ENCODE measurements around the gene NPTN. TPM values are rescaled to one million over a fixed set of nuclear protein-coding genes. Genes with fewer than 3 reads are reported as not detected.
"Not testable (repeated sequence)": the region's sequence is repeated elsewhere in the genome, so short reads cannot be mapped to it uniquely, and the experiment has no call there.

Gene NPTN
- total RNA-seq, 1 donor from 2014 or later: 43.3 TPM

DNA sequence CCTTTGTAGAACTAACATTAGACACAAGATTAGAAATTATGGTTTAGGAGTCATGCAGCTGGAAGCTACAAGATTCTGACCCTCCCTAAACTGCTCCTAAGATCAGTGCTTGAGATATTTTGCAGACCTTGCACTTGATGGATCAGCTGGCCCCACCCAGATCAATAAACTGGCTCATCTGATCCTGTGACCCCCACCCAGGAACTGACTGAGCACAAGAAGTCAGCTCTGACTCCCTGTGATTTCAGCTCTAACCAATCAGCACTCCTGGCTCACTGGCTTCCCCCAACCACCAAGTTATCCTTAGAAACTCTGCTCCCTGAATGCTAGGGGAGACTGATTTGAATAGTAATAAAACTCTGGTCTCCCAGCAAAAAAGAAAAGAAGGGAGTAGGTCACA is 55.6 kb downstream of the NPTN start:
- H3K27me3 ChIP-seq (ENCODE audit: control insufficient read depth in 3 of 3, insufficient read depth in 3 of 3, low read length in 3 of 3); H3K27ac ChIP-seq (ENCODE audit: low read depth, low read length); H3K9me3 ChIP-seq (ENCODE audit: control insufficient read depth in 3 of 3, low read length in 3 of 3); H3K9ac ChIP-seq (ENCODE audit: low read depth in 1 of 3, low read length in 3 of 3); H3K4me3 ChIP-seq (ENCODE audit: low read length in 3 of 3); H3K4me1 ChIP-seq (ENCODE audit: control insufficient read depth in 3 of 3, insufficient read depth in 3 of 3, low read length in 3 of 3): not testable (repeated sequence)
- H3K36me3 ChIP-seq (ENCODE audit: control insufficient read depth in 3 of 3, insufficient read depth in 3 of 3, low read length in 3 of 3): peaks cover 12 to 39% (median 36%) of the 10 kb centered on the region in 3 donors

DNA sequence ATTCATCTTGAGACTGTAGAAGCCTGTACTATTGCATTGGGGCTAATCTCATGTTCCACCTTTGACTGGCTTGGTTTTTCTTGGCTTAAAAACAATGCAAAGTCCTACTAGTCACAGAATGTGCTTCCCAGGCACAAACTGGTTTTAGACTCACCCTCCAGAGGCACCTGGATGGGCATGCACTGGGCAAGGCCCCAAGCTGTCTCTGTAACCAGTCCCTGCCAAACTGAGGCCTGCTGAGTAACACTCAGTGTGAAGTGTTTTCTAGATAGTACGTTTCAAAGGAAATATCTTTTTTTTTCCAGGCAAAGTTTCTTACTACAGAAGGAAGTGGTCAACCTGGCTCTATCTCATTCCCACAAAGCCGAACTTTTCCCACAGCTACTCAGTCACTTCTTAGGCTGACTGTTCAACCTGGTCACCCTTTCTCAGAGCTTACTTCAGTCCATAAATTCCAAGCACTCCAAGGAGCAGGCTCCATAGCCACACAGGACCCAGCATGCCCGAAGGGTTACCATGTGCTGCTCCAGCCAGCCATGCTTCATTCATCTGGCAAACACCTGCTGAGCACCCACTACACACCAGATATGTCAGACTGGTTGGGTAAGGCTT is 57.4 kb downstream of the NPTN start:
- H3K4me1 ChIP-seq (ENCODE audit: control insufficient read depth in 3 of 3, insufficient read depth in 3 of 3, low read length in 3 of 3): peaks cover 0 to 6% (median 0%) of the 10 kb centered on the region in 3 donors
- H3K27me3 ChIP-seq (ENCODE audit: control insufficient read depth in 3 of 3, insufficient read depth in 3 of 3, low read length in 3 of 3): no peaks in the 10 kb centered on the region
- no peak overlapping the region for H3K4me3 ChIP-seq (ENCODE audit: low read length in 3 of 3)
- no peak overlapping the region for H3K9ac ChIP-seq (ENCODE audit: low read depth in 1 of 3, low read length in 3 of 3)
- peaks cover 17 to 46% (median 45%) of the 10 kb centered on the region in 3 donors for H3K36me3 ChIP-seq (ENCODE audit: control insufficient read depth in 3 of 3, insufficient read depth in 3 of 3, low read length in 3 of 3)
- no peaks in the 10 kb centered on the region for H3K9me3 ChIP-seq (ENCODE audit: control insufficient read depth in 3 of 3, low read length in 3 of 3)
- no peak overlapping the region for H3K27ac ChIP-seq (ENCODE audit: low read depth, low read length)

DNA sequence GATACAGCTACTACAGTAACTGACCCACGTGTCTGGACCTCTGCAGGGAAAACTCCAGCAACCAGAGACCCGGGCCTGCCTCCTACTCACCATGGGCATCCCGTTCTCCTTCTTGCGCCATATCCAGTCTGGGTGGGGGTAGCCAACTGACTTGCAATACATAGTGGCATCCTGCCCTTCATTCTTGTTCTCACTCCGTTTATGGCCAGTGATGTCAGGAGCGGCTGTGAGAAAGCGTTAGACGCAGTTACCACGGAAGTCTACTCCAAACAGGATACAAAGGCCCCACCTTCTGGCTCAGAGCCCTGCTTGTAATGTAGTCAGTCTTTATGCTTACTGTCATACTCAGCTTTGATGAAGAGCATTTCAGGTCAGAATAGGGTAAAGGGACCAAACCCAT is 59.6 kb downstream of the NPTN start:
- Histone ChIP-seq H3K4me1 (ENCODE audit: control insufficient read depth in 3 of 3, insufficient read depth in 3 of 3, low read length in 3 of 3) (peaks cover 0 to 6% (median 0%) of the 10 kb centered on the region in 3 donors), H3K27me3 (ENCODE audit: control insufficient read depth in 3 of 3, insufficient read depth in 3 of 3, low read length in 3 of 3) (no peaks in the 10 kb centered on the region), H3K36me3 (ENCODE audit: control insufficient read depth in 3 of 3, insufficient read depth in 3 of 3, low read length in 3 of 3) (peaks cover 36 to 61% (median 53%) of the 10 kb centered on the region in 3 donors), H3K9ac (ENCODE audit: low read depth in 1 of 3, low read length in 3 of 3) (no peak overlapping the region), H3K9me3 (ENCODE audit: control insufficient read depth in 3 of 3, low read length in 3 of 3) (no peaks in the 10 kb centered on the region), H3K4me3 (ENCODE audit: low read length in 3 of 3) (no peak overlapping the region), H3K27ac (ENCODE audit: low read depth, low read length) (no peak overlapping the region)

DNA sequence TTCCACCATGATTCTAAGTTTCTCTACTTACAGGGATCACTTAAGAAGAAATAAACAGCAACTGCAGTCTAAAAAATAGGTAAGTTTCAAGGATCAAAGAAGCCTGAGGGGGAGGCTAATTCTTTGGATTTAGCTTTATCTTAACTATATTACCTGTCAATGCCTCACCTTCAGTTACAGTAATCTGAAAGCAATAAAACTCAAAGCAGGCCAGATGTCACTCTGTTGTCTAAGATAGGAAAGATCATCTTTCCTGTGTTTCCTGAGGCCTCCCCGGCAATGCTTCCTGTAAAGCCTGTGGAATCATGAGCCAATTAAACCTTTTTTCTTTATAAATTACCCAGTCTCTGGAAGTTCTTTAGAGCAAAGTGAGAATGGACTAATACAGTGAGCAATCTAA is 60.2 kb downstream of the NPTN start:
- Histone ChIP-seq H3K4me1 (ENCODE audit: control insufficient read depth in 3 of 3, insufficient read depth in 3 of 3, low read length in 3 of 3) (peaks cover 0 to 6% (median 0%) of the 10 kb centered on the region in 3 donors), H3K9me3 (ENCODE audit: control insufficient read depth in 3 of 3, low read length in 3 of 3) (no peaks in the 10 kb centered on the region), H3K9ac (ENCODE audit: low read depth in 1 of 3, low read length in 3 of 3) (no peak overlapping the region), H3K27me3 (ENCODE audit: control insufficient read depth in 3 of 3, insufficient read depth in 3 of 3, low read length in 3 of 3) (no peaks in the 10 kb centered on the region), H3K27ac (ENCODE audit: low read depth, low read length) (no peak overlapping the region), H3K36me3 (ENCODE audit: control insufficient read depth in 3 of 3, insufficient read depth in 3 of 3, low read length in 3 of 3) (peaks cover 37 to 66% (median 54%) of the 10 kb centered on the region in 3 donors), H3K4me3 (ENCODE audit: low read length in 3 of 3) (no peak overlapping the region)

DNA sequence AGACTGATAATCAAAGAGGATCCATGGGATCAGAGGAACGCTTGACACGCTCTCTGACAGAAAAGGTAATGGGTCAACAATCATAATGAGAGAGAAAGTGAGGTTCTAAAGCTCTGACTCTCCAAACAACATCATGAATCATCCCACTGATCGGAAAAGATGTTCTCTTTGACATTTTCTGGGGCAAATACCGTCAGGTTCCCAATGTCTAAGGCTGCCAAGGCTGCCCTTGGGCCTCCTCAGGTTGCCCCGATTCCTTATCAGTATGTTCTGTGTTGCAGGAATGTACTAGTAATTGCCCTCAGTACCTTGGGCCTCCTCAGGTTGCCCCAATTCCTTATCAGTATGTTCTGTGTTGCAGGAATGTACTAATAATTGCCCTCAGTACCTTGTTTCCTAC is 60.9 kb downstream of the NPTN start:
- Histone ChIP-seq H3K4me1 (ENCODE audit: control insufficient read depth in 3 of 3, insufficient read depth in 3 of 3, low read length in 3 of 3) (peaks cover 0 to 6% (median 0%) of the 10 kb centered on the region in 3 donors), H3K27me3 (ENCODE audit: control insufficient read depth in 3 of 3, insufficient read depth in 3 of 3, low read length in 3 of 3) (no peaks in the 10 kb centered on the region), H3K4me3 (ENCODE audit: low read length in 3 of 3) (no peak overlapping the region), H3K27ac (ENCODE audit: low read depth, low read length) (no peak overlapping the region), H3K9ac (ENCODE audit: low read depth in 1 of 3, low read length in 3 of 3) (no peak overlapping the region), H3K36me3 (ENCODE audit: control insufficient read depth in 3 of 3, insufficient read depth in 3 of 3, low read length in 3 of 3) (peaks cover 41 to 71% (median 58%) of the 10 kb centered on the region in 3 donors), H3K9me3 (ENCODE audit: control insufficient read depth in 3 of 3, low read length in 3 of 3) (no peaks in the 10 kb centered on the region)

DNA sequence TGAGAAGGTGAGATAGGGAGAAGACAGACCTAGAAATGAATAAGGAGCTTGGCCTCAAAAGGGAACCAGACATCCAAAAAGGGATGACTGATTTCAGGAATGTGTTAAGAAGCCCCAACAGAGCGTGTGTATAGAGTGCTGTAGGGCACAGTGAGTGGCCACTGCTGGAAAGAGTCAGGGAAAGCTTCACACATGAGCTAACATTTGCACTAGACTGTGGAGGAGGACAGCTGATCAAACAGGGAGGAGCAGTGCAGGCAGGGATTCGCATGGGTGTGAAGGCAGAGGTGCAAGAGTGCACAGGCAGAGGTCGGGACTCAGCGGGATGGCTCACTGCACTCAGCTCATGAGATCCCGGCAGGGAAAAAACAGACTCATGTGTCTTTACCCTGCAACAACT is 61.8 kb downstream of the NPTN start:
- Histone ChIP-seq H3K9me3 (ENCODE audit: control insufficient read depth in 3 of 3, low read length in 3 of 3) (no peaks in the 10 kb centered on the region), H3K4me3 (ENCODE audit: low read length in 3 of 3) (no peak overlapping the region), H3K27ac (ENCODE audit: low read depth, low read length) (no peak overlapping the region), H3K9ac (ENCODE audit: low read depth in 1 of 3, low read length in 3 of 3) (no peak overlapping the region), H3K4me1 (ENCODE audit: control insufficient read depth in 3 of 3, insufficient read depth in 3 of 3, low read length in 3 of 3) (peaks cover 0 to 6% (median 0%) of the 10 kb centered on the region in 3 donors), H3K36me3 (ENCODE audit: control insufficient read depth in 3 of 3, insufficient read depth in 3 of 3, low read length in 3 of 3) (peaks cover 41 to 67% (median 61%) of the 10 kb centered on the region in 3 donors), H3K27me3 (ENCODE audit: control insufficient read depth in 3 of 3, insufficient read depth in 3 of 3, low read length in 3 of 3) (no peaks in the 10 kb centered on the region)

DNA sequence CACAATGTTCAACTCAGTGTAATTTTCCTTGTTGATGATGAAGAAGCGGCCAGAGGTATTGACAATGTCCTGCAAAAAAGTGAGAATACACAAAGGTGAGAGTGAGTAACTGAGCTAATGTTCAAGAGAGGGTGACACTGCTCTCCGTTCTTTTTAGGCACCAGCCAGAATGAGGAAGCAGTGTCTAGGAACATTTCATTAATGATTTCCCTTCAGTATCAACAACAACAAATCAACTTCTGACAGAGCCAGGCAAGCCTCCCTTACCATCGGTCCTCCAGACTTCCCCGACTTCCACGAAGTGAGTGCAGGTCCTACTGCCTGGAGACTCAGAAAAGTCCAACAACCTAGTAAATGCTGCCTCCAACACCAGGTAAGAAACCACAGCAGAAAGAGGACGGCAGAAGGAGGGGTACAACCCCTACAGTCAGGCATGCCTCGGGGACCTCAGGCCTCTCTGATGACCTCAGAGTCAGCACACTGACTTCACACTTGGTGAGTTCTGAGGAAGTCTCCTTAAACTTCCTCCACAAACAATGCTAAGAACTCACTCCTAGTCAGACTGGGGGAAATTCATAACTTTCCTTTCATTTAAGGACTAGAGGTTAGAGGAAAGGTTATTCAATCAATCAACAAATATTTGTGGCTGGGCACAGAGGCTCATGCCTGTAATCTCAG is 62.7 kb downstream of the NPTN start:
- no peak overlapping the region for H3K27ac ChIP-seq (ENCODE audit: low read depth, low read length)
- H3K4me1 ChIP-seq (ENCODE audit: control insufficient read depth in 3 of 3, insufficient read depth in 3 of 3, low read length in 3 of 3): no peaks in the 10 kb centered on the region
- H3K9ac ChIP-seq (ENCODE audit: low read depth in 1 of 3, low read length in 3 of 3): no peak overlapping the region
- H3K4me3 ChIP-seq (ENCODE audit: low read length in 3 of 3): no peak overlapping the region
- H3K27me3 ChIP-seq (ENCODE audit: control insufficient read depth in 3 of 3, insufficient read depth in 3 of 3, low read length in 3 of 3): no peaks in the 10 kb centered on the region
- H3K9me3 ChIP-seq (ENCODE audit: control insufficient read depth in 3 of 3, low read length in 3 of 3): no peaks in the 10 kb centered on the region
- peaks cover 41 to 65% (median 64%) of the 10 kb centered on the region in 3 donors for H3K36me3 ChIP-seq (ENCODE audit: control insufficient read depth in 3 of 3, insufficient read depth in 3 of 3, low read length in 3 of 3)

DNA sequence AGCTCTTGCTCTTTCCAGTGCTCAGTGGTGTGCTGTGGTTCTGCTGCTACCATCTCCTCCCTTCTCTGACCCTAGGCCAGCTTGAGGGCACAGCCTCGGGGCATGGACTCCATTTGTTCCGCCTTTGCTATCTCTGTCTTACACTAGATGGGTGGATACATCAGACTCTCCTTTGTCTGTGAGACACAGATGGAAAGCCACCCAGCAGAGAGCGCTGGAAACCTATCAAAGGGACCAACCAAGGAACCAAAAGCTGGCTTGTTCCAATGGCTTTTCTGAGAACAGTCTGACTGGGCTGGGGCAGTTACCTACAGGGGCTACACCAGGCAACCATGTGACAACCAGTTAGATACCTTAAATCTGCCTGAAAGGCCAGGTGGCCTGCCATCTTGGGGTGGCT is 63.8 kb downstream of the NPTN start:
- Histone ChIP-seq H3K36me3 (ENCODE audit: control insufficient read depth in 3 of 3, insufficient read depth in 3 of 3, low read length in 3 of 3) (peaks cover 41 to 69% (median 63%) of the 10 kb centered on the region in 3 donors), H3K4me1 (ENCODE audit: control insufficient read depth in 3 of 3, insufficient read depth in 3 of 3, low read length in 3 of 3) (peaks cover 0 to 2% (median 0%) of the 10 kb centered on the region in 3 donors), H3K9ac (ENCODE audit: low read depth in 1 of 3, low read length in 3 of 3) (no peak overlapping the region), H3K27ac (ENCODE audit: low read depth, low read length) (no peak overlapping the region), H3K4me3 (ENCODE audit: low read length in 3 of 3) (no peak overlapping the region), H3K27me3 (ENCODE audit: control insufficient read depth in 3 of 3, insufficient read depth in 3 of 3, low read length in 3 of 3) (no peaks in the 10 kb centered on the region), H3K9me3 (ENCODE audit: control insufficient read depth in 3 of 3, low read length in 3 of 3) (no peaks in the 10 kb centered on the region)

DNA sequence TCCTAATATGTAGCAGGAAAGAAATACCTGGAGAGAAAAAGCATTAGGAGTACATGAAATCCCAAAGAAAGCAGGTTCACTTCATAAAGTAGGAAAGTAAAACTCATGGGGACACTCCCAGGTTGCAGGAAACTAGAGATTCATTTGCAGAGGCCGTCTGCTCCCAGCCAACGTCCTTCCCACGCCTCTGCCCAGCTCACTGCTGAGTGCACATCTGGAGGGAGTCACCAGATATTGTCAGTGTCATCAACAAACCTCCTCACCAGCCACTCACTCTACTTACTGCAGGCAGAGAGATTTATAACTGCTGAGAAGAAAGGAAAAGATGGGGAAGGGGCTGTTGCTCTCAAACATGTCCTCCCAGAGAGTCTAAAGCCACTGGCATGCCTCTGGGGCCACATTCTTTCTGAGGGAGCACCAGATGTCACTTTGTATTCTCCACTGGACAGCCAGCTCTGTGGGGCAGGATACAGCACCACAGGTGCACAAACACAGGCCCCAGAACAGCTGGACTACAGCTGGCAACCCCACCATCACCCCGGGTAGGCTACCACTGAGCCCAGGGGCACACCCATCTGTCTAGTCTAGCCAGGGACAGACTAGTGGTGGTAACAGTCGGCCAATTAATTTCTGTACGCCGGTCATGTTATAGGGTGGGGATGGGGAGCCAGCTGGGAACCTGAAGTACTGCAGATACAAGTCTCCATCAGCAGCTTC is 64.5 kb downstream of the NPTN start:
- H3K27me3 ChIP-seq (ENCODE audit: control insufficient read depth in 3 of 3, insufficient read depth in 3 of 3, low read length in 3 of 3): no peaks in the 10 kb centered on the region
- H3K9me3 ChIP-seq (ENCODE audit: control insufficient read depth in 3 of 3, low read length in 3 of 3): no peaks in the 10 kb centered on the region

DNA sequence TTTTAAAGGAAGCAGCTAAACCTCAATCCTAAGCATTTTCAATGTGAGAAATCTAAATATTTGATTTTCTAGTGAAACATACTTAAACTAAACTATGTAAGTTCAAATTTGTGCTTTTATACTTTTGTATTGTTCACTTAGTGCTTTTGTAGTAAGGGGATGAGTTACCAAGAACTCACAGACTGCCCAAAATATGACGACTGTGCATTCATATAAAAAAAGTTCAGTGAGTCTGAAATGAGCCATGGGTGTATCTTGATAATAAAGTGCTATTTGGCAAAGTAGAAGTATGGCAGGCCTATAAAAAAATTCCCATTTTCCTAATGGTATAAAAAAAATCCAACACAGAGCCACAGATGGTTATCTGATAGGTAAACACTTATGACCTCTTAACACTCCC is 66.2 kb downstream of the NPTN start:
- H3K36me3 ChIP-seq (ENCODE audit: control insufficient read depth in 3 of 3, insufficient read depth in 3 of 3, low read length in 3 of 3): peaks cover 45 to 68% (median 64%) of the 10 kb centered on the region in 3 donors
- H3K4me3 ChIP-seq (ENCODE audit: low read length in 3 of 3): no peak overlapping the region
- H3K9ac ChIP-seq (ENCODE audit: low read depth in 1 of 3, low read length in 3 of 3): no peak overlapping the region
- no peaks in the 10 kb centered on the region for H3K27me3 ChIP-seq (ENCODE audit: control insufficient read depth in 3 of 3, insufficient read depth in 3 of 3, low read length in 3 of 3)
- H3K27ac ChIP-seq (ENCODE audit: low read depth, low read length): no peak overlapping the region
- H3K9me3 ChIP-seq (ENCODE audit: control insufficient read depth in 3 of 3, low read length in 3 of 3): no peaks in the 10 kb centered on the region
- H3K4me1 ChIP-seq (ENCODE audit: control insufficient read depth in 3 of 3, insufficient read depth in 3 of 3, low read length in 3 of 3): peaks cover 0 to 4% (median 0%) of the 10 kb centered on the region in 3 donors

More for the DNA sequence above, 64.5 kb downstream of the NPTN start:
- Histone ChIP-seq H3K9ac (ENCODE audit: low read depth in 1 of 3, low read length in 3 of 3) (no peak overlapping the region), H3K4me3 (ENCODE audit: low read length in 3 of 3) (no peak overlapping the region), H3K4me1 (ENCODE audit: control insufficient read depth in 3 of 3, insufficient read depth in 3 of 3, low read length in 3 of 3) (peaks cover 0 to 4% (median 0%) of the 10 kb centered on the region in 3 donors), H3K36me3 (ENCODE audit: control insufficient read depth in 3 of 3, insufficient read depth in 3 of 3, low read length in 3 of 3) (peaks cover 41 to 68% (median 65%) of the 10 kb centered on the region in 3 donors), H3K27ac (ENCODE audit: low read depth, low read length) (no peak overlapping the region)

Data from skeletal muscle tissue (tissue), 4 donors.